ENCODE data around the gene ING3.
"Not testable (repeated sequence)": the region's sequence is repeated elsewhere in the genome, so short reads cannot be mapped to it uniquely, and the experiment has no call there.

ING3 gene

GRCh38 chr7:121003986-121004685 lies 53.6 kb downstream of the ING3 start:
- DNase-seq = no peak

DNA sequence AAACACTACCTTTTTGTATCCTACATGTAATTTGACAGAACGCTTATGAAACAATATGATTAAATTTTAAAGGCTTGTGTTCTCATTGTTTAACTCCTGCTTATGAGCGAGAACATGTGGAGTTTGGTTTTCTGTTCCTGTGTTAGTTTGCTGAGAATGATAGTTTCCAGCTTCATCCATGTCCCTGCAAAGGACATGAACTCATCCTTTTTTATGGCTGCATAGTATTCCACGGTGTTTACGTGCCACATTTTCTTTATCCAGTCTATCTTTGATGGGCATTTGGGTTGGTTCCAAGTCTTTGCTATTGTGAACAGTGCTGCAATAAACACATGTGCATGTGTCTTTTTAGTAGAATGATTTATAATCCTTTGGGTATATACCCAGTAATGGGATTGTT lies 54.5 kb downstream of the ING3 start:
- DNase-seq = not testable (repeated sequence)

GRCh38 chr7:121005996-121006584 lies 55.5 kb downstream of the ING3 start:
- no peak for DNase-seq

DNA sequence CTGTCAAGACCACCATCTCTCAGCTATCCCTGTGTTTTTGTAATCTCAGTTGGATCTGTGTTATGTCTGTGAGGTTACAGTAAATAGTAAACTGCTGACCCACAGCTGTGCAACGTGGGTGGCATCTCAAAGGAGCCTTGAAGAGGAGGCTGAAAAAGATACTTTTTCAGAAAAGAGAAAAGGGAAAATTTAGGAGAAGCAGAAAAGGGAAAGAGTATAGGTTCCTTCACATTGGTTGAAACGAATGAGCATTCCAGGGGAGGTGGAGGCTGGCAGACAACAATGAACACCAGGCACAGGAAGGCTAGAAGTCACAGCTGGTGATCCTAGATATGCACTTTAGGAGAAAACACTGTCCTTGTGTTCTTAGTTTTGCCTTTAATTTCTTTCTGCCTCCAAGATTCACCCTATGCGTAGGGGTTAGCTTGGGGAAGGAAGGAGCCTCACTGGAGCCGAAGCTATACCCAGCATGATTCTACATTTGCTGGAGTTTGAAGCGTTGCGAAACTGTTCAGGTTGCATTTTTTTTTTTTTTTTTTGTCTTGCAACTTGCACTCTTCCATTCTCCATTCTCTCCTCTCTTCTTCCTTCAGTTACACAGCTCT lies 56.2 kb downstream of the ING3 start:
- no peak for DNase-seq

- no peak for DNase-seq
These were observed 58.2 kb downstream of the ING3 start for GRCh38 chr7:121008816-121009215.

GRCh38 chr7:121011401-121011800 lies 60.8 kb downstream of the ING3 start:
- no peak for DNase-seq

DNA sequence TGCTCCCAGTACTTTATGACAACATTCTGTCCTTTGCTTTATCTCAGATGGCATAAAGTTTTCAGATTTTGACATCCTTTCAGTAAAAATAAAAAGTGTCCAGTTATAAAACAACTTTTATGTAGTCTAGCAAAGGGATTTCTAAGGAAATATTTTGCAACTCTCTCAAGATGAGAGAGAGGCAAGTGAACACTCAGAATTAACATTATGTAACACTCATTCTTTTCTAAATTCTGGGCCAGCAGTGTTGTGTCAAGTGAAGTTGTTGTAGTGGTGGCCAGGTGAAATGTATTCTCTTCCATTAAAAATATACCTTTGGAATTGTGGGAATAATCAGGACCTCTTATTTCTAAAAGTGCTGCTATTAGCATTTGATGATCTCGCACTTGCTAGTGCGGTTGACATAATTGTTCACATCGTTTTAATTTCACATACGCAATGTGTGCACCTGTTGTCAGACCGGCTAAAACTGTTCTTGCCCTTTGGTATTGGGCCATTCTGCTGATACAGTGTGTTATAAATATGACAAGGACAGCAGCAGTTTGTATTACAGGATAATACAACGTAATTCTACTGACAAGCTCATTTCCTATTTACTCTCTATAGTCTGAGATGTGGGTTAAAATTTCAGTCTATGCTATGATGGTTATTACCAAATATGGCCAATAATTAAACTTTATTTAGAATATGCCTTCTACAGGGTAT lies 61.7 kb downstream of the ING3 start:
- DNase-seq = no peak

GRCh38 chr7:121012919-121013318 lies 62.3 kb downstream of the ING3 start:
- DNase-seq = no peak

DNA sequence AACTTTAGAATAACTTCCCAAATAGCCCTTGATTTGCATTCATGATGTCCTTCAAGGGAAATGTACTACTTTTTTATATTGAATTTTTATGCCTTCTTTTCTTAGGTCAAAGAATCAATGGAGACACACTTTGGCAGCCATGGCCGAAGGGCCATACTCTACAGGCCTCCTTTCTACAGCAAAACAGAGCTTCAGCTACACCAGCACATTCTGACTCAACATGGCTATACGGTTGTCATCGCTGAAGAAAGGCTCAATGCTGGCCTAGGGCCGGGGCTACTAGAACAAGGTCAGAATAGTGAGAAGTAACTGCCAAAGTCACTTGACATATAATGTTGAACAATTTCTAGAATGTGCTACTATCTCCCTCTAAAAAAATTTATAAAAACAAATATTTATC lies 65.0 kb downstream of the ING3 start:
- no peak for DNase-seq

- no peak for DNase-seq
These were observed 66.4 kb downstream of the ING3 start for GRCh38 chr7:121016966-121017365.

GRCh38 chr7:121017586-121017985 lies 67.0 kb downstream of the ING3 start:
- no peak for DNase-seq

- DNase-seq = no peak
These were observed 68.4 kb downstream of the ING3 start for GRCh38 chr7:121019018-121019417.

DNA sequence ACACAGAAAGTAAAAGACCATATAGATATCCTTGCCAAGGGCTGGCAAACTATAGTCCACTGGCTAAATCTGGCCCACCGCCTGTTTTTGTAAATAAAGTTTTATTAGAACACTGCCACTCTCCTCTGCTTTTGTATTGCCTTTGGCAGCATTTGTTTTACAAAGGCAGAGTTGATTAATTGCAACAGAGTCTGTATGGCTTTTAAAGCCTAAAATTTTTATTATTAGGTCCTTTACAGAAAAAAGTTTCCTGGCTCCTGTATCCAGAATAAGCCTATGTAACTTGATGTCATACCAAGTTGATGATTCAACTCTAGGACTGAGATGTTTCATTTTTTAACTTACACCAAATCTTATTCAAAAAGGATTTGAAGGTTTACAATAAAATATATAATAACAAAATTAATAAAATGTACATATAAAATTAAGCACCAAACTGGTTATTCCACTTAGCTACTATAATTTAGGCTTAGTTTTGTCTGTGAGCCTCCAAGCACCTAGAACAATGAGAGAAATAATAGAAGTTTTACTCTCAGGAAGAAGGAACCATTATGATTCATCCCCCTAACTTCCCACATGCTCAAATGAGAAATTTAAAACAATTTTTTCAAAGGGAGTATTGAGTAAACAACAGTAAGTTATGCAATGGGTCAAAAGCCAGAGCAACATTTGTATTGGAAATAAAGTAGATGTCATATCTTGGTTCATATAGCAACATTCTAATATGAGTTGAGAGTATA lies 69.8 kb downstream of the ING3 start:
- DNase-seq = no peak

DNA sequence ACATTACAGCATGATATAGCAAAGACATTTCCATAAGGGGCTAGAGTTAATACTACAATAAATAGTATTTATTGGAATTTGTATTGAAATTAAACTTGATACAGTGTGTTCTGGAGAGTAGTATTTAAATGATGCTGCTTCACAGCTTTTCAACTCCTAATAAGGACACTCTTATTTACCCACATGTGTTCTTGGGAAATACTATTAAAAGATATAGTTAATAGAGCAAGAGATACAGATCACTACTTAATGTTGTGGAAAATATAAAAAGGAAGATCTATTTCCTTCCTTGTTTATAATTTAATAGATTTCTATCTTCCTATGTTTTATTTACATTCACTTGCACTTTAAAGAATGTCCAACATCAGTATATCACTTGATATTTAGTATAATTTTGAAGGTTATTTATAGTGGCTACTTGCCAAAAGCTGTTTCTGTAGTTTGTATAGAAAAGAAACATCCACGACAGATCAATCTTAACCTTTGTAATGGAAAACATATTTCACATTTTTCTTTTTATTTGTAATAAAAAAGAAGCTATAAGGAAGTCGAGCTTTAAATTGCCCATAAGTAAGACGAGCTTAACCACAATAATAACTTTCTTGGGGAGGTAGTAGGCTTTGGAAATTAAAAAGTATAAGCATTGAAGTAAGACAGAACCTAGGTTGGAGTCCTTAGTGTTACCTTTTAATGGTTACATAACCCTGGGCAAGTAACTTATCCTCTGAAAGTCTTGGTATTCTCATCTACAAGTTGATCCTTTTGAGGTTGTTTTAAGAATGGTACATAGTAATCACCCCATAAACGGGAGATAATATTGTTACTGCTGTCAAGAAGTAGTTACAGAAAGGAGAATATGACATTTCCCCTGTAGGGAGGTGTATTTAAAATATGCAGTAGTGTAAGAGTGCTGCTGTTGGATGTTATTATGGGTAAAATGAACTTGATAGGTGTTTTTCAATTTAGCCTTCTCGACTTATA lies 70.7 kb downstream of the ING3 start:
- DNase-seq = no peak

DNA sequence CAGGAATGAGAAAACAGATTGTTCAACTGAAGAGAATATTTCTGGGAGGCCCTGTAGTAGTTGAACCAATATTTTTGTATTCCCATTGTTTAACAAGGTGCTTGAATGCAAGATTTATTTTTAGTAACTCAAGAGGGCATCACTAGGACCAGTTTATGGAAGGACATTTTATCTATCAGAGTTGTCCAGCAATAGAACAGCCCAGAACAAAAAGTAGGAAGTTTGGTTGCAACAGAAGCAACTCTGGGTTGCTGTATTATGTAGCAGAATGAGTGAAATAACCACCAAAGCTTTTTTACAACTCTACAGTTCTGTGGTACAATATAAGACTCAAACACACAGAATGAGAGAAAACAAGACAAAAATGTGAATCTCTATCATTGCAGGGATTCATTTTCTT lies 72.6 kb downstream of the ING3 start:
- DNase-seq = no peak

- DNase-seq = no peak
These were observed 73.3 kb downstream of the ING3 start for GRCh38 chr7:121023683-121024511.

DNA sequence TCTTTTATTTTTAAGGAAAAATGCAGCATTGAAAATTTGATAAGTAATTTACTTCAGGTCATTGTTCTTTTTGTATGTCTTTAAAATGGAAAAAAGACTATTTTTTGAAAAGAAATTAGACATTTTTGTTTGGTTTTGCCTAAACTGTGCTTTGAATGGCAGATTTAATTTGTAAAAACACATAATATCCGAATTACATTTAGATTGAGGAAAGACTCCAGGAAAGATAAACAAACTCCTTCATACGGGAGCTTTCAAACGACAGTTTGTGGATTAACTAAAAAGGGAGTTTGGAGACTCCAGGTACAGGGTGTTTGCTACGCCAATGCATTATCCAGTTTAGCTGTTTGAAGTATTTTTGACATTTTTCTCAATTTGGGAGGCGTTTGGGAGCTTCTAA lies 74.0 kb downstream of the ING3 start:
- no peak for DNase-seq

DNA sequence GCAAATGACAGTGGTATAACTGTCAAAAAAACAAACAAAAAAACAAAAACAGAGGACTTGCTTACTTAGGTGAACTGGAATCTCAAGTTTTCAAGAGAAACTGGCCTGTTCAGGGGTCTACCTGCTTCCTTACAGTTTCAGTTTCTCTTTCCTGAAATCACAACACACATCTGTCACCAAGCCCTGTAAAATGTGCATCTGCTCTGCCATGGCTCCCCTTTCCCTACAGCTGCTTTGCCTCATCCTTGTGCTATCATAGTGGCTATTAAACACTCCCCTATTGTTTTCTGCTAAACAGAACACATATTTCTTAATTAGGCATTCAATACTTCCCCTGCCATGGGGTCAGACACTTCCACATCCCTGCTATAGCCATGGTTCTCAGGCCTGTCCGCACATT lies 75.6 kb downstream of the ING3 start:
- DNase-seq = no peak

GRCh38 chr7:121026577-121027111 lies 76.1 kb downstream of the ING3 start:
- DNase-seq = no peak
